WERI-Rb-1 (cell line): ENCODE results near the gene MYL10.

Experiments
- DNase-seq: peaks from one replicate; pipeline ENCODE4 v3.0.0-alpha.2; 2020
- H3K27ac ChIP-seq: fragments of 250-450 bp; sonication (Bioruptor Pico); 2 replicates; pipeline ENCODE4 v1.5.1; 2020; ENCODE audit warnings: mild to moderate bottlenecking, moderate library complexity
- H3K27me3 ChIP-seq: fragments of 250-450 bp; sonication (Bioruptor Pico); 2 replicates; pipeline ENCODE4 v1.5.1; 2021; ENCODE audit warnings: mild to moderate bottlenecking, low read depth, moderate library complexity; ENCODE audit not compliant: insufficient read depth, severe bottlenecking
- H3K36me3 ChIP-seq: fragments of 250-450 bp; sonication (Bioruptor Pico); 2 replicates; pipeline ENCODE4 v1.5.1; 2020; ENCODE audit warnings: mild to moderate bottlenecking, moderate library complexity
- H3K4me3 ChIP-seq: 2 replicates; pipeline ENCODE4 v1.5.1; 2011; ENCODE audit warnings: low read depth, mild to moderate bottlenecking, control low read depth, low read length
- H3K9me3 ChIP-seq: fragments of 250-450 bp; sonication (Bioruptor Pico); 2 replicates; pipeline ENCODE4 v1.5.1; 2021; ENCODE audit warnings: mild to moderate bottlenecking, moderate library complexity; ENCODE audit not compliant: severe bottlenecking
- CTCF ChIP-seq: IDR thresholded peaks from 2 replicates; pipeline ENCODE4 v1.5.1; 2011; ENCODE audit warnings: low read depth, mild to moderate bottlenecking, control low read depth, inconsistent platforms, low read length

The MYL10 gene

GRCh38 chr7:101674439-101674838 is 45.3 kb upstream of the MYL10 start:
- no peak for DNase-seq
- Histone ChIP-seq H3K4me3 (no peak overlapping the region), H3K27me3 (no peaks in the 10 kb centered on the region), H3K36me3 (no peaks in the 10 kb centered on the region), H3K9me3 (no peaks in the 10 kb centered on the region), H3K27ac (no peak overlapping the region)
- TF ChIP-seq CTCF = no peak

DNA sequence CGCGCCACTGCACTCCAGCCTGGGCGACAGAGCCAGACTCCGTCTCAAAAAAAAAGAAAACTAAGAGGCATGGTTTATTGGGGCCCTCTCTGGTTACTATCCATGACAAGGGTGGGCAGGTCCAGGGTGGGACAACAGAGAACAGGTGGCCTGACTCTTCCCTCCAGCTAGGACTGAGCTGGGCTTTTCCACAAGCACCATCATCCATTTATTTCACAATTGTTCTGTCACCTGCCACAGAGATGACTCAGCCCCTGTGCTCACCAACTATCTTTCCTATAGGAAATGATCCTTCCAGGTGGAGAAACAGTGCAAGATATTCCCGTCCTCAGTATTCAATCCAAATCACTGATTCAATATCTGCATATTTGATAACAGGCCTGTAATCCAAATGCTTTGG is 44.9 kb upstream of the MYL10 start:
- H3K4me3 ChIP-seq = no peak overlapping the region
- TF ChIP-seq CTCF = no peak
- DNase-seq = no peak
- H3K27me3 ChIP-seq = no peaks in the 10 kb centered on the region
- H3K36me3 ChIP-seq = no peaks in the 10 kb centered on the region
- peaks cover under 1% of the 10 kb centered on the region for H3K9me3 ChIP-seq
- no peak overlapping the region for H3K27ac ChIP-seq

DNA sequence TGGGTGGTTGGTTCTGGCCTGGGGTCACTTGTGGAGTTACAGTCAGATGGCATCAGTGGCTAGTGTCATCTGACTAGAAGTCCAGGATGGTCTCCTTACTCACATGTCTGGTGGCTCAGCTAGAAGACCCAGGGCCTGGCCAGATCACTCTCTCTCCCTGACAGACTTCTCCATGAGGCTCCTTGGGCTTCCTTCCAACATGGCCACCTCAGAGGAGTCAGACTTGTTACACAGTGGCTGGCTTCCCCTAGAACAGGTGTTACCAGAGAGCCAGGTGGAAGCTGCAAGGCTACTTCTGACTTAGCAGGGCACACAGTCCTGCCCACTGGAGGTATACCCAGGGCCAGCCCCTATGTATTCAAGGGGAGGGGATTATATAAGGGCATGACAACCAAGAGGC is 44.2 kb upstream of the MYL10 start:
- Histone ChIP-seq H3K9me3 (peaks cover 4% of the 10 kb centered on the region), H3K4me3 (no peak overlapping the region), H3K27me3 (no peaks in the 10 kb centered on the region), H3K27ac (no peak overlapping the region), H3K36me3 (no peaks in the 10 kb centered on the region)
- no peak for TF ChIP-seq CTCF
- no peak for DNase-seq

- DNase-seq = no peak
These were observed 42.6 kb upstream of the MYL10 start for GRCh38 chr7:101671371-101672356.

GRCh38 chr7:101669307-101669706 is 40.2 kb upstream of the MYL10 start:
- Histone ChIP-seq H3K36me3 (no peaks in the 10 kb centered on the region), H3K9me3 (peaks cover 4% of the 10 kb centered on the region), H3K27ac (no peak overlapping the region), H3K27me3 (no peaks in the 10 kb centered on the region), H3K4me3 (no peak overlapping the region)
- TF ChIP-seq CTCF = peak; percentile 42; the same call in 1 of the 2 replicates
- no peak for DNase-seq

More at GRCh38 chr7:101671371-101672356, 42.6 kb upstream of the MYL10 start:
- Histone ChIP-seq H3K27ac (no peak overlapping the region), H3K27me3 (no peaks in the 10 kb centered on the region), H3K36me3 (no peaks in the 10 kb centered on the region), H3K4me3 (no peak overlapping the region), H3K9me3 (peaks cover 4% of the 10 kb centered on the region)
- TF ChIP-seq CTCF = no peak

GRCh38 chr7:101668726-101669125 is 39.6 kb upstream of the MYL10 start:
- peaks cover 4% of the 10 kb centered on the region for H3K9me3 ChIP-seq
- no peak for TF ChIP-seq CTCF
- DNase-seq = no peak
- no peaks in the 10 kb centered on the region for H3K36me3 ChIP-seq
- no peak overlapping the region for H3K4me3 ChIP-seq
- no peak overlapping the region for H3K27ac ChIP-seq
- H3K27me3 ChIP-seq = no peaks in the 10 kb centered on the region
